Measurements from ENCODE around the gene PSMD8.

- TF ChIP-seq CTCF (IDR thresholded peaks at IDR 0.05; ENCODE audit: low read depth, low read length, missing input control) (no peak), RXRA (IDR thresholded peaks at IDR 0.05) (no peak)
These were observed 26.8 kb downstream of the PSMD8 start for GRCh38 chr19:38401148-38401547.

Measured in liver (tissue), 3 donors.